Muscle layer of duodenum (tissue), 2 donors: ENCODE measurements around the gene RAB19.

ENCODE experiments used
- H3K27ac ChIP-seq: one replicate; pipeline ENCODE4 v1.7.0; 2013; ENCODE audit warnings: mild to moderate bottlenecking, low read length
- H3K27me3 ChIP-seq: one replicate; pipeline ENCODE4 v1.7.0; 2013; ENCODE audit warnings: low read depth, mild to moderate bottlenecking, control low read depth, low read length
- H3K36me3 ChIP-seq, 2 donors: one replicate each; pipeline ENCODE4 v1.7.0; 2013; ENCODE audit warnings: low read length in 2 of 2, control low read depth in 1 of 2, mild to moderate bottlenecking in 1 of 2; ENCODE audit not compliant: insufficient read depth in 2 of 2, control insufficient read depth in 1 of 2
- H3K4me1 ChIP-seq, 2 donors: one replicate each; pipeline ENCODE4 v1.7.0; 2013; ENCODE audit warnings: low read length in 2 of 2, mild to moderate bottlenecking in 2 of 2, control low read depth in 1 of 2, moderate library complexity in 1 of 2; ENCODE audit not compliant: insufficient read depth in 2 of 2, control insufficient read depth in 1 of 2
- H3K4me3 ChIP-seq, 2 donors: one replicate each; pipeline ENCODE4 v1.7.0; 2013; ENCODE audit warnings: low read length in 2 of 2, low read depth in 1 of 2, mild to moderate bottlenecking in 1 of 2
- H3K9me3 ChIP-seq, 2 donors: one replicate each; pipeline ENCODE4 v1.7.0; 2013; ENCODE audit warnings: low read length in 2 of 2, control low read depth in 1 of 2, mild to moderate bottlenecking in 1 of 2; ENCODE audit not compliant: control insufficient read depth in 1 of 2
- donor health status: healthy.

Gene RAB19

GRCh38 chr7:140455743-140456142 is 51.9 kb downstream of the RAB19 start:
- Histone ChIP-seq H3K9me3 (no peaks in the 10 kb centered on the region), H3K27ac (no peak overlapping the region), H3K4me1 (no peaks in the 10 kb centered on the region), H3K36me3 (peaks cover 54 to 79% of the 10 kb centered on the region in 2 donors), H3K4me3 (no peak overlapping the region), H3K27me3 (no peaks in the 10 kb centered on the region)

GRCh38 chr7:140456551-140457051 is 52.7 kb downstream of the RAB19 start:
- no peaks in the 10 kb centered on the region for H3K27me3 ChIP-seq
- no peaks in the 10 kb centered on the region for H3K9me3 ChIP-seq
- no peak overlapping the region for H3K27ac ChIP-seq
- H3K4me1 ChIP-seq, result no peaks in the 10 kb centered on the region
- no peak overlapping the region for H3K4me3 ChIP-seq
- H3K36me3 ChIP-seq, result peaks cover 54 to 81% of the 10 kb centered on the region in 2 donors

DNA sequence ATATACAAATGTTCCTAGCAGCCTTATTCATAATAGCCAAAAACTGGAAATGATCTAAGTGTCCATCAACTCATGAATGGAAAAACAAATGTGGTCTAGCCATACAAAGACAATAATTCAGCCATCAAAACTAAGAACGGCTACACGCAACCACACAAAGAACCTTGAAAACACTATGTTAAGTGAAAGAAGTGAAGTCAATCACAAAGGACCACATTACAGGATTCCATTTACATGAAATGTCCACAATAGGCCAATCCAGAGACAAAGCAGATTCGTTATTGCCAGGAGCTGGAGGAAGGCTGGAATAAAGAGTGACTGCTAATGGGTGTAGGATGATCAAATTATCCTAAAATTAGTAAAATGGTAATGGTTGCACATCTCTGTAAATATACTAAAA is 54.3 kb downstream of the RAB19 start:
- H3K27ac ChIP-seq, result no peak overlapping the region
- peaks cover 47 to 75% of the 10 kb centered on the region in 2 donors for H3K36me3 ChIP-seq
- no peaks in the 10 kb centered on the region for H3K9me3 ChIP-seq
- H3K4me1 ChIP-seq, result no peaks in the 10 kb centered on the region
- H3K27me3 ChIP-seq, result no peaks in the 10 kb centered on the region
- no peak overlapping the region for H3K4me3 ChIP-seq

- no peaks in the 10 kb centered on the region for H3K27me3 ChIP-seq
- H3K27ac ChIP-seq, result no peak overlapping the region
- H3K36me3 ChIP-seq, result peaks cover 41 to 71% of the 10 kb centered on the region in 2 donors
- no peaks in the 10 kb centered on the region for H3K9me3 ChIP-seq
- no peaks in the 10 kb centered on the region for H3K4me1 ChIP-seq
- H3K4me3 ChIP-seq, result no peak overlapping the region
Measured at GRCh38 chr7:140458916-140459315, 55.1 kb downstream of the RAB19 start.

GRCh38 chr7:140463111-140463510 is 59.3 kb downstream of the RAB19 start:
- Histone ChIP-seq H3K36me3 (peaks cover 10 to 56% of the 10 kb centered on the region in 2 donors), H3K4me3 (no peak overlapping the region), H3K27me3 (no peaks in the 10 kb centered on the region), H3K4me1 (no peaks in the 10 kb centered on the region), H3K27ac (no peak overlapping the region), H3K9me3 (no peaks in the 10 kb centered on the region)

DNA sequence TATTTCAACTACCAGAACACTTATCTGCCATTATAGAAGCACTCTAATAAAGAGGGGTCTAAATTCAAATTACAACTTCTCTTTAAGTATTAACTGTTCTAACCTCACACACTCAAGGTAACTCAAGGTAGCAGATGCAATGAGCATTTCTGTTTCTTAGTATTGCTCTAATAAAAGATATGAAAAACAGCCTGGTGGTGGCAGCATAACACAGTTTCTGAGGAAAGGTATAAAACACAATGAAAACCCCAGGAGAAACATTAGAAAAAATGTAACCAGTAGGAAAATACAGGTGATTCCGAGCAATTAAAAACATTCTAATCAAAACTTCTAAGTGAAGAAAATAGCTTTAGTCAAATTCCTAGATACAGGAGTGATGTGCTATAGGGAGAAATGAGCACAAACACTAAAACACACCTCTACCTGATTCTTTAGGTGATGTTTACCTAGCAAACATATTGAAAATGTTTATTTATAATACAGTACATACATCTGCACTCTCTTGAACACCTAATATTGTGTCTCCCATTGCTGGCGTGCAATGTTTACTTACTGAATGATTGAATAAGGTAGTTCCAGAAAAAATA is 72.0 kb downstream of the RAB19 start:
- Histone ChIP-seq H3K4me1 (peaks cover 5 to 25% of the 10 kb centered on the region in 2 donors), H3K27ac (no peak overlapping the region), H3K4me3 (no peak overlapping the region), H3K27me3 (no peaks in the 10 kb centered on the region), H3K9me3 (no peaks in the 10 kb centered on the region), H3K36me3 (peaks cover 1 to 3% of the 10 kb centered on the region in 2 donors)

GRCh38 chr7:140476698-140477261 is 72.9 kb downstream of the RAB19 start:
- H3K4me1 ChIP-seq, result peaks cover 5 to 25% of the 10 kb centered on the region in 2 donors
- H3K4me3 ChIP-seq, result no peak overlapping the region
- no peaks in the 10 kb centered on the region for H3K36me3 ChIP-seq
- no peak overlapping the region for H3K27ac ChIP-seq
- no peaks in the 10 kb centered on the region for H3K9me3 ChIP-seq
- H3K27me3 ChIP-seq, result no peaks in the 10 kb centered on the region
